CD4-positive, alpha-beta T cell treated with Interleukin-15 for 4 hours (primary cell): Measurements from ENCODE around the gene KIAA0930.
A peak's percentile ranks its signal among the peaks of the same experiment; 100 is the strongest.

Experiments used
- DNase-seq: peaks from one replicate; pipeline ENCODE4 v3.0.0-alpha.2; 2020; ENCODE audit warnings: low spot score

Gene KIAA0930

DNA sequence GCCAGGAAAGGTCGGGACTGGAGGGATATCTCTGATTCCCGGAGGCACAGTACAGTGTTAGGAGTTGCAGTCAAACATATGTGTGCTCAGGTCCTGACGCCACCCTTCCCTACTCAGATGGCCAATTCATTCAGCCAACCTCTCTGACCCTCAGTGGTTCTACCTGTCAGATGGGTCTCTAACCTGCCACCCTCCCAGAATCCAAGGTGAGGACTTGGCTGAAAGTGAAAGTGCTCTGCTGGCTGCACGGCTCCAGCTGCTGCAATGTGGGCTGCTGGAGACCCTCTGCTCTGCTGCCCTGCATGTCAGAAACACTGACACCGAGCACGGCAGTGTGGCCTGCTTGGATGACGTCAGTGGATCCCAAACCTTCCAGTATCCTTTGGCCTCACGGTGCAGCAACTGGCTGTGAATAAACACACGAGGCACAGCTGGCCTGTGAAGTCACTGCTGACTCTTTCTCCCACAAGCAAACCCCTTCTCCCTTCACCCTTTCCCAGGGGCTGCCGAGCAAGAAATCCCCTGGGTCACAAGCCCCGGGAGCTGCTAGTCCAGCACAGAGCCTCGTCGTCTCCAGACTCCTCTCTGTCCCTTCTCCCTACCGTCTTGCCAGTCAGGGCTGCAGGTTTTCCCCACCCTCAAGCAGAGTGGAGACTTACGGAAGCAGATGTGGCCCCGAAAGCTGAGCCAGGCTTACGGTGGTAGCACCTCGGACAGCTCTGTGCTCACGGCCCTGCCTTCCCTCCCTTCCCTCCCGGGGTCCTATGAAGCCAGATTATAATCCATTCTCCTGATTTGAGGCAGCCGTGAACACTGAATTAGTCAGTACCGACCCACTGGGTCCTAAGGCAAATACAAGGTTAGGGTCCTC is 24.3 kb downstream of the KIAA0930 start:
- no peak for DNase-seq

- DNase-seq: no peak
These were observed 27.5 kb downstream of the KIAA0930 start for GRCh38 chr22:45212992-45213751.

DNA sequence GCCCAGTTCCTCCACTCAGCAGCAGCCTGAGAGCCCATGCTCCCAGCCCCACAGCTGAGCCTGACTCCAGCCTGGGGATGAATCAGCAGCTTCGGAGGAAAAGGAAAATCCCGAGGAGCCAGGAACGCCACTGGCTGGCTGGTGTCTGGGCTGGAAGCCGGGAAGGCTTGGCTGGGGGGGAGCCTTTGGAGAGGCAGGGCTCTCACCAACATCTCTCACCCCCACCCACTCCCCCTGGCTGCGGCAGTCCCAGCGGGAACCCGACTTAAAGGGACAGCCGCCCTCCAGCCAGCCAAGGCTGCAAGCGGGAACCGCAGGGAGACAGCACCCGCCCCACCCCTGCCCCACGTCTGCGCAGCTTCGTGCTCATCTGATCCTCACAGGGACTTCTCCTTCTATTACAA is 28.4 kb downstream of the KIAA0930 start:
- DNase-seq: no peak

GRCh38 chr22:45211848-45212247 is 28.8 kb downstream of the KIAA0930 start:
- no peak for DNase-seq

- no peak for DNase-seq
These were observed 29.3 kb downstream of the KIAA0930 start for GRCh38 chr22:45211435-45211834.

DNA sequence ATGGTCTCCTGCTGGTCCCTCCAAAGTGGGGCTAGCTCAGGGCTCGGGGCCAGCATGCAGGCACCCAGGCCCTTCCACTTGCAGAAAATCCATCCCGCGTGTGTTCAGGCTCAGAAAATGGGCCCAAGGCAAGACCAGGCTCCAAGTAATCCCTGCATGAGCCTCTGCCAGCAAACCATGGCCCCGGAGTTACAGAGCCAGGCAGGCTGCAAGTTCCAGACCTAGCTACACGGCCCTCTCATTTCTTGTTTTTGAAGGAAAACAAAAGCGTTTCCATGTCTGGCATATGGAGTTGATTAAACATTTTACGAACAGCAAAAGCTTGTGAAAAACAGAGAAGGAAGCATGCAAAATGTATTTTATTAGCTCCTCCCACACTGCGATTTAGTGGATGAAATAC is 29.7 kb downstream of the KIAA0930 start:
- no peak for DNase-seq

- no peak for DNase-seq
These were observed 30.1 kb downstream of the KIAA0930 start for GRCh38 chr22:45210577-45210976.

DNA sequence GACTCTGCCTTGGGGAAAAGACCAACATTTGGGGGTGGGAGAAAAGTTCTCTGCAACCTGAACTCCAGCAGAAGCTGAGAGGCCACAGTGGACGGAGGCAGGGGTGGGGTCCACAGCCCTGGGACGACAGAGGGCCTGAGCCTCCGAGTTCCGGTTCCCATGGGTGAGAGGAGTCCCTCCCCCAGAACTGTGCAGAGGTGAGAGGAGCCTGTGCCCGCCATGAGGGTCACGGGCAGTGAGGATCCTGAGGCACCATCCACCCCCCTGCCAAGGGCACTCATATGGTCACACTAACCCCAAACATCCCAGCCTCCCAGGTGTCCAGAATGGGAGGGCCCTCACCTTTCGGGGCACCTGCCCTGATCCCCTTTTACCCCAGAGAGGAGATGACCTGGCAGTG is 30.5 kb downstream of the KIAA0930 start:
- DNase-seq: no peak

DNA sequence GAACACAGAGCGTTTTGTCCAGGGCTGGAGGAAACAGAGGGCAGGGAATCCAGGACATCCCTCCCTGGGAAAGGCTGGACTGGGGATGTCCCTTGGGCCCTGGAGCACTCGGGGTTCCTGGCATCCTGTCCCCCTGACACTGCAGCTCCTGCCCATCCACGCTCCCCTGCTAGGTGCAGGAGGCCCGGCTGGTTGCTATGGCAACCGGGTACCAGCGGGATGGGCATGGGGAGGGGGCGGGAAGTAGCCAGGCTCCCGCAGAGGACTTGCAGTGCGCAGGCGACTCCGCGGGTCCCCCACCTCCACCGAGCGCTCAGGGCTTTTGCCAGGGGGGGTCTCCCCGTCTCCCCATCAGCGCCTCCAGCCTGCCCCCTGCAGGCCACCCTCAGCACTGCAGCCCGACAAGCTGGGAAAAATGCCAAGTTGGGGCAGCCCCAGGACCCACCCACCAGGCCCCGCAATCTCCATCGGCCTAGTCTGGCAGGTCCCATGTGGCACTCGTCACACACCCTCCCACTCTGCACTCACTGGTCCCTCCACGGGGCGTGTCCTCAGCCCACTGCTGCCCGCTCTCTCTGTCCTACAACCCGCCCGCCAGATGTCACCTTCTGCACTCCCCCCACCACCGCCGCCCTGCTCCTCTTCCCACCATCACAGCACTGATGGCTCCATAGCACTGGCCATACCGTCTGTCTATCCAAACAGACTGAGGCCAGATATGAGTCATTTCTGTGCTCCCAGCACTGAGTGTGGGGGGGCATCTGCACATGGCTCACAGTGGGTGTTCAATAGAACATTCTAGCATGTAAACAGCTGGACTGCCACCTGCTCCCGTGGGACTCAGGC is 31.5 kb downstream of the KIAA0930 start:
- peak; percentile 8 for DNase-seq

DNA sequence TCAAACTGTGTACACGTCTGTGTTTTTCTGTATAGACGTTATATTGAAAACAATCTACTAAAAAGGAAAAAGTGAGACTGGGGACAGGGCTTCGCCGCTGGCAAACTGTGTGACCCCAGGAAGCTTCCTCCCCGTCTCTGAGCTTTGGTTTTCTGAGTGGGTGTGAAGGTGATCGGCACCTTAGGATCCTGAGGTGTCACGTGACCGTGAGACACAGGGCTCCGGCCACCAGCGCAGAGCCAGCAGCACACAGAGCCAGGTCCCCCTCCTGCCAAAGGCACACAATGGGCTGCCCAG is 32.0 kb downstream of the KIAA0930 start:
- no peak for DNase-seq

GRCh38 chr22:45207981-45208664 is 32.6 kb downstream of the KIAA0930 start:
- DNase-seq: no peak

- no peak for DNase-seq
These were observed 33.2 kb downstream of the KIAA0930 start for GRCh38 chr22:45207533-45207932.

GRCh38 chr22:45206233-45206632 is 34.5 kb downstream of the KIAA0930 start:
- DNase-seq: no peak

- no peak for DNase-seq
These were observed 35.3 kb downstream of the KIAA0930 start for GRCh38 chr22:45205276-45205925.

GRCh38 chr22:45204819-45205218 is 35.9 kb downstream of the KIAA0930 start:
- DNase-seq: no peak

DNA sequence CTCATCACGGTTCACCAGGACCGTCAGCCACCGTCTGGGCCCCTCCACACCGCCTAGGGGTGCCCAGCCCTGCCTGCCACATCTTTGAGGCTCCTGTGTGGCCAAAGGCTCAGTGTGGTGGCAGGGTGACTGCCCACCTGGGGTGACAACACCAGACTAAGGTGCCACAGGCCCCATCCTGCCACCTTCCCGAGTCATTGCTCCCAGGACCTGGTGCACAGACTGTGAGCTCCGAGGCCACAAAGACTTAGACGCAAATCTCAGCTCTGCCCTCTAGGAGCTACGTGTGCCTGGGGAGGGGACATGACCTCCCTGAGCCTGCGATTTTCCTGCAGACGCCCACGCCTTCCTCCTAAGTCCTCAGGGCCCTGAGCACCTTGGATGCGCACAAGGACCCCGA is 36.5 kb downstream of the KIAA0930 start:
- no peak for DNase-seq

GRCh38 chr22:45203150-45203951 is 37.3 kb downstream of the KIAA0930 start:
- no peak for DNase-seq

GRCh38 chr22:45202333-45203149 is 38.2 kb downstream of the KIAA0930 start:
- DNase-seq: no peak

GRCh38 chr22:45201678-45202332 is 38.9 kb downstream of the KIAA0930 start:
- DNase-seq: no peak
